ENCODE results near the gene PLEKHN1.
"Not testable (repeated sequence)": the region's sequence is repeated elsewhere in the genome, so short reads cannot be mapped to it uniquely, and the experiment has no call there.

The PLEKHN1 gene

DNA sequence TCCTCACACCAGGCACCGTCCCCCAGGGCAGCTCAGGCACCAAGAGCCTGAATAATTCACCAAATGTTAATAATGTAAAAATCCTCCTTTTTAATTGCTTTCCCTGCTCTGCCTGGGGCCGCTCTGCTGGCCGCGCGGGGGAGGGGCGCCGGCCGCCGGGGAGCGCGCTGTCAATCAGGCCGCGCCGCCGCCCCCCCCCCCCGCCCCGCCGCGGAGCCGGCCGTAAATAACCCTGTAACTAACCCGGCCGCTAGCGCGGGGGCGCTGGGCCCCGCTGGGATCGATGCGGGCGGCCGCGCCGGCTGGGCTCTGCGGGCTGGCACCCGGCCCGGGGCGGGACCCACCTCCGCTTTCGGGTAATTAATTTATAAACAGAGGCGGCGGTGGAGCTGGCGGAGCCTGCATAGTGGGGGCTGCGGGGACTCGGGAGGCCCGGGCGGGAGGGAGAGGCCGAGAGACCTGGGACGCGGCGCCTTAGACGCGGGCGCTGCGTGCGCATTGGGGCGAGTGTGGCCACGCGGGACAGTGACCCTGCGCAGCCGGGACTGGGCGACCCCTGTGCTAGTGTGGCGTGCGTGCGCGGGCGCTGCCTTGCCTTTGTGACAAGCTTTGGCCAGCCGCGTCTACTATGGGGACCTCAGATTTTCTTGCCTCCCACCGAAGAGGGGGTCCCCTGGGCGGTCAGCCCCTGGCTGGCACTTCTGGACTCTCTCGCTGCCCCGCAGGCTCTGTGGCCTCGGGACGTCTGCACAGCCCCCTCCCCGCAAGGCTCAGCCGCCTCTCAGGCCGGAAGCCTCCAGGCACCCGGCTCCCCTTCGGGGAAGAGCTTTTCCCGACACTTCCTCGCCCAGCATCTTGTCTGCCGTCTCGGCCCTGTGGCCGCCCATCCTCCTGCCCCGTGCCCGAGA is 25.9 kb upstream of the PLEKHN1 start:
- peaks cover 87% of the 10 kb centered on the region for H3K27me3 ChIP-seq (ENCODE audit: insufficient read depth, low read length)
- H3K9ac ChIP-seq (ENCODE audit: low read depth, low read length), result no peak overlapping the region
- no peaks in the 10 kb centered on the region for H3K9me3 ChIP-seq (ENCODE audit: insufficient read depth, low read depth, low read length)
- peak overlapping the region; percentile 35; the same call in 1 of the 2 replicates for H3K4me3 ChIP-seq (ENCODE audit: low read length)
- H3K27ac ChIP-seq (ENCODE audit: low read length), result no peak overlapping the region
- peaks cover 8% of the 10 kb centered on the region; the same call in 1 of the 2 replicates for H3K36me3 ChIP-seq (ENCODE audit: insufficient read depth, low read depth, low read length)
- H3K4me1 ChIP-seq (ENCODE audit: insufficient read depth, low read length), result no peaks in the 10 kb centered on the region; the same call in 1 of the 2 replicates

DNA sequence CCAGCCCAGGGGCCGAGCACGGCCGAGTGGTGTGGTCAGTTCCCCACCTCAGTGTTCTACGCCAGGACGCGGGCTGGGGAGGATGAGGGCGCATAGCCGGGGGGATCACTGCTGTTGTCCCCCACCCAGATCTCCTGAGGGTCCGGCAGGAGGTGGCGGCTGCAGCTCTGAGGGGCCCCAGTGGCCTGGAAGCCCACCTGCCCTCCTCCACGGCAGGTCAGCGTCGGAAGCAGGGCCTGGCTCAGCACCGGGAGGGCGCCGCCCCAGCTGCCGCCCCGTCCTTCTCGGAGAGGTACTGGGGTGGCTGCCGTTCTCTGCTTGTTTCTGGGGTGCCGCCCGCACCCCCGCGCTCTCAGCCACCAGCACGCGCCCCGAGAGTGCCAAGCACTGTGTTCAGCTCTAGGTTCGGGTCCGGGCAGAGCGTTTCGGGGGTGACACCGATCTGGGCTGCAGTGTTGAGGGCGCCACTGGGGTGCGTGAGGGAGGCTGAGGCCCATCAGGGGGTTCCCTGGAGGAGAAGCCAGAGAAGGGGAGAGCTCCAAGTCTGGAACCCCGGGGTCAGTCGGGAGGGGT is 25.2 kb upstream of the PLEKHN1 start:
- peaks cover 79% of the 10 kb centered on the region for H3K27me3 ChIP-seq (ENCODE audit: insufficient read depth, low read length)
- H3K9me3 ChIP-seq (ENCODE audit: insufficient read depth, low read depth, low read length), result no peaks in the 10 kb centered on the region
- no peaks in the 10 kb centered on the region; the same call in 1 of the 2 replicates for H3K4me1 ChIP-seq (ENCODE audit: insufficient read depth, low read length)
- H3K27ac ChIP-seq (ENCODE audit: low read length), result no peak overlapping the region
- H3K9ac ChIP-seq (ENCODE audit: low read depth, low read length), result no peak overlapping the region
- peak overlapping the region; percentile 35; the same call in 1 of the 2 replicates for H3K4me3 ChIP-seq (ENCODE audit: low read length)
- H3K36me3 ChIP-seq (ENCODE audit: insufficient read depth, low read depth, low read length), result peaks cover 14% of the 10 kb centered on the region; the same call in 1 of the 2 replicates

- H3K4me3 ChIP-seq (ENCODE audit: low read length), result peak overlapping the region; percentile 35; the same call in 1 of the 2 replicates
- H3K4me1 ChIP-seq (ENCODE audit: insufficient read depth, low read length), result no peaks in the 10 kb centered on the region; the same call in 1 of the 2 replicates
- H3K27me3 ChIP-seq (ENCODE audit: insufficient read depth, low read length), result peaks cover 72% of the 10 kb centered on the region
- H3K9me3 ChIP-seq (ENCODE audit: insufficient read depth, low read depth, low read length), result no peaks in the 10 kb centered on the region
- peaks cover 17% of the 10 kb centered on the region; the same call in 1 of the 2 replicates for H3K36me3 ChIP-seq (ENCODE audit: insufficient read depth, low read depth, low read length)
- no peak overlapping the region for H3K27ac ChIP-seq (ENCODE audit: low read length)
- no peak overlapping the region for H3K9ac ChIP-seq (ENCODE audit: low read depth, low read length)
These were observed 24.5 kb upstream of the PLEKHN1 start for GRCh38 chr1:941588-942383.

GRCh38 chr1:942411-942821 is 23.9 kb upstream of the PLEKHN1 start:
- Histone ChIP-seq H3K4me3 (ENCODE audit: low read length) (no peak overlapping the region; the same call in 1 of the 2 replicates), H3K9me3 (ENCODE audit: insufficient read depth, low read depth, low read length) (no peaks in the 10 kb centered on the region), H3K4me1 (ENCODE audit: insufficient read depth, low read length) (no peaks in the 10 kb centered on the region; the same call in 1 of the 2 replicates), H3K27ac (ENCODE audit: low read length) (no peak overlapping the region), H3K9ac (ENCODE audit: low read depth, low read length) (no peak overlapping the region), H3K36me3 (ENCODE audit: insufficient read depth, low read depth, low read length) (peaks cover 23% of the 10 kb centered on the region), H3K27me3 (ENCODE audit: insufficient read depth, low read length) (peaks cover 66% of the 10 kb centered on the region)

- H3K9me3 ChIP-seq (ENCODE audit: insufficient read depth, low read depth, low read length), result no peaks in the 10 kb centered on the region
- no peak overlapping the region for H3K9ac ChIP-seq (ENCODE audit: low read depth, low read length)
- H3K27ac ChIP-seq (ENCODE audit: low read length), result no peak overlapping the region
- H3K36me3 ChIP-seq (ENCODE audit: insufficient read depth, low read depth, low read length), result peaks cover 29% of the 10 kb centered on the region
- no peak overlapping the region; the same call in 1 of the 2 replicates for H3K4me3 ChIP-seq (ENCODE audit: low read length)
- H3K4me1 ChIP-seq (ENCODE audit: insufficient read depth, low read length), result no peaks in the 10 kb centered on the region; the same call in 1 of the 2 replicates
- peaks cover 60% of the 10 kb centered on the region for H3K27me3 ChIP-seq (ENCODE audit: insufficient read depth, low read length)
These were observed 23.3 kb upstream of the PLEKHN1 start for GRCh38 chr1:942864-943533.

GRCh38 chr1:943545-944340 is 22.5 kb upstream of the PLEKHN1 start:
- H3K9ac ChIP-seq (ENCODE audit: low read depth, low read length), result no peak overlapping the region
- H3K27ac ChIP-seq (ENCODE audit: low read length), result no peak overlapping the region
- H3K9me3 ChIP-seq (ENCODE audit: insufficient read depth, low read depth, low read length), result no peaks in the 10 kb centered on the region
- no peaks in the 10 kb centered on the region; the same call in 1 of the 2 replicates for H3K4me1 ChIP-seq (ENCODE audit: insufficient read depth, low read length)
- H3K36me3 ChIP-seq (ENCODE audit: insufficient read depth, low read depth, low read length), result peaks cover 36% of the 10 kb centered on the region
- peaks cover 53% of the 10 kb centered on the region for H3K27me3 ChIP-seq (ENCODE audit: insufficient read depth, low read length)
- no peak overlapping the region for H3K4me3 ChIP-seq (ENCODE audit: low read length)

GRCh38 chr1:944341-945325 is 21.6 kb upstream of the PLEKHN1 start:
- H3K9me3 ChIP-seq (ENCODE audit: insufficient read depth, low read depth, low read length), result no peaks in the 10 kb centered on the region
- no peak overlapping the region for H3K27ac ChIP-seq (ENCODE audit: low read length)
- H3K4me1 ChIP-seq (ENCODE audit: insufficient read depth, low read length), result no peaks in the 10 kb centered on the region; the same call in 1 of the 2 replicates
- no peak overlapping the region for H3K4me3 ChIP-seq (ENCODE audit: low read length)
- H3K27me3 ChIP-seq (ENCODE audit: insufficient read depth, low read length), result peaks cover 44% of the 10 kb centered on the region
- H3K9ac ChIP-seq (ENCODE audit: low read depth, low read length), result no peak overlapping the region
- H3K36me3 ChIP-seq (ENCODE audit: insufficient read depth, low read depth, low read length), result peaks cover 44% of the 10 kb centered on the region

- H3K9ac ChIP-seq (ENCODE audit: low read depth, low read length), result no peak overlapping the region
- no peaks in the 10 kb centered on the region; the same call in 1 of the 2 replicates for H3K4me1 ChIP-seq (ENCODE audit: insufficient read depth, low read length)
- H3K36me3 ChIP-seq (ENCODE audit: insufficient read depth, low read depth, low read length), result peaks cover 57% of the 10 kb centered on the region
- H3K27ac ChIP-seq (ENCODE audit: low read length), result no peak overlapping the region
- no peak overlapping the region for H3K4me3 ChIP-seq (ENCODE audit: low read length)
- peaks cover 31% of the 10 kb centered on the region for H3K27me3 ChIP-seq (ENCODE audit: insufficient read depth, low read length)
- H3K9me3 ChIP-seq (ENCODE audit: insufficient read depth, low read depth, low read length), result no peaks in the 10 kb centered on the region
These were observed 20.4 kb upstream of the PLEKHN1 start for GRCh38 chr1:945688-946556.

DNA sequence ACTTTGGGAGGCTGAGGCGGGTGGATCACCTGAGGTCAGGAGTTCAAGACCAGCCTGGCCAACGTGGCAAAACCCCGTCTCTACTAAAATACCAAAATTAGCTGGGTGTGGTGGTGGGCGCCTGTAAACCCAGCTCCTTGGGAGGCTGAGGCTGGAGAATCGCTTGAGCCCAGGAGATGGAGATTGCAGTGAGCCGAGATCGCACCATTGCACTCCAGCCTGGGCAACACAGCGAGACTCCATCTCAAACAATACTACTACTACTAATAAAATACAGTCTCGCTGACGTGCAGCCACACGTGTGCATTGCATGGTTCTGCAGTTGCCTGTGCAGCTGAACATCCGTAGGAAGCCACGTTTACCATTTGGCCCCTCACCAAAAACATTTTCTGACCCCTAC is 19.5 kb upstream of the PLEKHN1 start:
- H3K9me3 ChIP-seq (ENCODE audit: insufficient read depth, low read depth, low read length); H3K4me3 ChIP-seq (ENCODE audit: low read length); H3K9ac ChIP-seq (ENCODE audit: low read depth, low read length); H3K4me1 ChIP-seq (ENCODE audit: insufficient read depth, low read length); H3K27ac ChIP-seq (ENCODE audit: low read length): not testable (repeated sequence)
- H3K36me3 ChIP-seq (ENCODE audit: insufficient read depth, low read depth, low read length), result peaks cover 64% of the 10 kb centered on the region
- H3K27me3 ChIP-seq (ENCODE audit: insufficient read depth, low read length), result peaks cover 22% of the 10 kb centered on the region
